Measurements from ENCODE around the gene MUC7.

Gene MUC7

DNA sequence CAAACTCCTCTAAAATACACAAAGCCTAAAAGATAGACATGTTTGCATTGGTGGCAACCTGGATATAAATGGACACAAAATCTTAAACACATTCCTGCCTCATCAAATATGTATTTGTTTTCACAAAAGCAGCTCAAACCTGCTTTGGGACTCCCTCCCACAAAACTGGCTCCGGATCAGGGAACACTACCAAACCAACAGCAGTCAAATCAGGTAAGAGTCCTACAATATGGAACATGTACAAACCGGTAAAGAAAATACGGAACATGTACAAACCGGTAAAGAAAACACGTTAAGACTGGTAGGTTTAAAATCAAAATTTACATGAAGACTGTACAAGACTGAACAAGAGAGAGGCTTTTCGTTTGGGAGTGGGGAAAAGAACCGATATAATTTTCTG, 50.6 kb downstream of the MUC7 start:
- no peak for DNase-seq (ENCODE audit: low read depth, low spot score)

DNA sequence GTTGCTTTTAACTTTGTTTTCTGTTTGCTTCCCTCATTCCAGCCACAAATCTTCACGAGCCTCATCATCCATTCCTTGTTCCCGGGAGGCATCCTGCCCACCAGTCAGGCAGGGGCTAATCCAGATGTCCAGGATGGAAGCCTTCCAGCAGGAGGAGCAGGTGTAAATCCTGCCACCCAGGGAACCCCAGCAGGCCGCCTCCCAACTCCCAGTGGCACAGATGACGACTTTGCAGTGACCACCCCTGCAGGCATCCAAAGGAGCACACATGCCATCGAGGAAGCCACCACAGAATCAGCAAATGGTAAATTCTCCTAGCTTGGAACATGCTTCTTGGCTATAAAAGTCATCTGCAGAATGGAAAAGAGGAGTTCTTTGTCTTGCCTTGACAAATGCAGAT, 59.0 kb downstream of the MUC7 start:
- DNase-seq (ENCODE audit: low read depth, low spot score): no peak
- H3K4me3 ChIP-seq (ENCODE audit: low read length): no peak overlapping the region

More for the DNA sequence above, 50.6 kb downstream of the MUC7 start:
- no peak overlapping the region for H3K4me3 ChIP-seq (ENCODE audit: low read length)

GRCh38 chr4:70531981-70532380, 60.0 kb downstream of the MUC7 start:
- DNase-seq (ENCODE audit: low read depth, low spot score): peak; percentile 18
- H3K4me3 ChIP-seq (ENCODE audit: low read length): no peak overlapping the region

All from Jurkat, Clone E6-1 (cell line).